ENCODE results near the gene ITGBL1.

ITGBL1 gene

DNA sequence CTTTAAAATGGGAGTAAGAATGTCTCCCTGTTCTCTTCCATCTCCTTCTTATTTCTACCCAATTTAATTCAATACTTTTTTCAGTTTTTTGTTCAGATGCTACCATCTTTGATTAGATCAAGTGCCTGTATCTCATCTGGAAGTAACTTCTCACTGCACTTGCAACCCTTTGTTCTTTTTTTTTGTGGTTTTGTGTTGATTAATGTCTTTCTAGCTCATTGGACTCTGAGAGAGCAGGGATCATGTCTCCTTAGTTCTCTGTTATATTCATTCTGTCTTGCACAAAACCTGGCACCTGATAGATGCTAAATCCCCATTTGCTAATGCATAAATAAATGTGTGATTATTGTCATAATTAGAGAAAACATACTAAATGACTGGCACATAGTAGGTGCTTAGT, 834 bp upstream of the ITGBL1 start:
- DNase-seq: no peak

DNA sequence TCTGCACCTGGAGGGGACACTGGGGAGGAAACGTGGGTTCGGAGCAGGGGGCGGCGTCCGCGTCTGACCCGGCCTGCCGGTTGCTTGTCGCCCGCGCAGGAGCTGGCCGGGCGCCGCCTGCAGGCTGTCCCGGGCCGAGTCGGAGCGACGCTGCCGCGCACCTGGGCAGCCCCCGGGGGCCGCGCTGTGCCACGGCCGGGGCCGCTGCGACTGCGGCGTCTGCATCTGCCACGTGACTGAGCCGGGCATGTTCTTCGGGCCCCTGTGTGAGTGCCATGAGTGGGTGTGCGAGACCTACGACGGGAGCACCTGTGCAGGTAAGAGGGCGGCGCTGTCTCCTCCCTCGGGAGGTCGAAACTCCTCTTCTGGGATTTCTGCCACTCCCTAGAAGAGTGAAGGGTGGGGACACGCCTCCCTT, 1.3 kb downstream of the ITGBL1 start:
- no peak for DNase-seq

DNA sequence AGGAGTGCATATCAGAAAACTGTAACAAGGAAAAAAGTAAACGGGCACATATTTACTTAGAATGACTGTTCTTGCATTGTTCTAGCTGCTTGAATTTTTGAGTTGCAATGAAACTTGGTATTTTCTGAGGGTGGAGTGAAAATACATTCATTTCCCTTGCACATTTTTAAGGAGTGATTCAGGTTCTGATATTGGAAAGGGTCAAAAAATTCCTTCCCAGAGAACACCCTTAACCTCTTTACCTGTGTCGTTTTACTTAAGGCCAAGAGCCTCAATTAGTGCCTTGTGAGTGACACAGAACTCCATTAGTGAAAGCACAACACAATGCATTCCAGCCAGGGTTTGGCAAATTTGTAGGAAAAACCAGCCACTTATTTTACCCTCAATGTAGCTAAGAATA, 2.3 kb downstream of the ITGBL1 start:
- DNase-seq: no peak

DNA sequence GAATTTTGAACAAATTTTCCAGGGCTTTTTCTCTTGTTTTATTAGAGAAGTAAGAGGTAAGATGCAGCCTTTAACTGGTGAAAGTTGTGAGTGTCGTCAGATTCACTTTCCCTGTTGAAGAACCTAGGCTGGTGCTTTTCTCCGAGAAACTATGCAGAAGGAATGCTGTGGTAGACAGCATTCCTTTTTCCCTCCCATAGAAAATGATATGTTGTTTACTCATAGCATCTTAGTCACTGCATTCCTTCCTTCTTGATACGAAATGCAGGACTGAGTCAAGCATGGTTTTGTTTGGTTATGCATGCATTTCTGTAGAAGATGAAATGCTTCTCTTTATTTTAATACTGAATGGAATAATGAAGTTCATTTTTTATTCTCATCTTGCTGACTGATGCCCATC, 3.4 kb downstream of the ITGBL1 start:
- no peak for DNase-seq

DNA sequence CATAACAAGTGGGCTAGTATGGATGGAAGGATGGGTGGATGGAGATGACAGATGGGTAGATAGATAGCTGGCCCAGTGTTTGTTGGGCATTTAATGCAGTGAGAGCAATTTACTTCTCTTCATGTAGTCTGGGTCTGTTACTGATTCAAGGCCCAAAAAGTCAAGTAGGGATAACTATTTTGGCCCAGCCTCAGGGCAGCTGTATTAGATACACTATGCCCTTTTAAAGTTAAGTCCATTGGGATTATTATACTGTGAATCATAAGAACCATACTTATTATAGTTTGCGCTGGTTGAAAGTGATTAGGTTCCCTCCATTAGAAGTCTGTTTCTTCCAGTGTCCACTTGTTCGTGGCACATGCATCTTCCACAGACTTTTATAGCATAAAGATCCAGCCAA, 4.7 kb downstream of the ITGBL1 start:
- no peak for DNase-seq

DNA sequence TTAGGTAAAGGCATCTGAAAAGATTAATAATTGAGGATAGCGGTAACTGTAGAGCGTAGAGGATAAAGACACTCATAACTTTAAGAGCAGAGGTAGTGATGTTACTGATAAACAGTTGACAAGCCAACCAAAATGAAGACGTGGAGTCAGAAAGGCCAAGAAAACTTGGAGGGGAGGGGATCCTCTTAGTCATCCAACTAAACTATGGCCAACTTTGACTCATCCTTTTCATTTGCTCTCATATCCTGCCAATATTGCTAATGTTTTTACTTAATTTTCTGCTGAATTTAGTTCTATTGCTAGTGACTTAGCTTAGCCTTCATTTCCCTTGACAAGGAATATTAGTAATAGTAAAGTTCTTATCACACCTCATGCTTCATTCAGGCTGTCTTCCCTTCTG, 13.4 kb downstream of the ITGBL1 start:
- DNase-seq: no peak

DNA sequence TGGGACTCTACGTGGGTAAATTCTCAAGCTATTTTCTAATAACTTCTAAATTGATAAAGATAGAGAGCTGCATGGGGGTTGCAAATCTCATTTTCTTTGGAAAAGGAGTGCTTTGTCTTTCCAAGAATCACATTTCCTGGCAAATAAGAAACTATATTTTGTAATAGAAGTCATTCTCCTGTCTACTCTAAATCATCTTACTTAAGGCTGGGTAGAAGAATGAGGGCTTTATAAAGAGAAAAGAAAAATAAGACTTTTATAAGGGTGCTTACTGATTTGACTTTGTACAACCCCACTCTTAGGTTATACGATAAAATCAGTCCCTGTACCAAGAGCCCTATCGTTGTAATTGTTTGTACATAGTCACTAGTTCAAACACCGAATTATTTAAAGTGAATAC, 14.9 kb downstream of the ITGBL1 start:
- no peak for DNase-seq

DNA sequence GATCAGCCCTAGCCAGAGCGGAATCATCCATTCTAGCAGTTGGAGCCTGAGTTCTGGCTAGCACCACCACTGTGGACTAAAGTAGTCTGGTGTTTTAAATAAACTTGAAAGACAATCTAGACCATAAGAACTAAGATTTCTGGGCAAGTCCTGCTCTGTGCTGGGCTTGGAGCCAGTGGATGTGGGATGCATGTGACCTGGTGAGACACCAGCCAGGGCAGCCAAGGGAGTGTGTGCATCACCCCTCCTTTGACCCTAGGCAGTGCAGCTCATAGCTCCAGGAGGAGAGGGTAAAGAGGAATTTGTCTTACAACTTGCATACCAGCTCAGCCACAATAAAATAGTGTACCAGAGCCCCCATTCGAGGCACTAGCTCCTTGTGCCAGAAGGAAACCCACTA, 21.0 kb downstream of the ITGBL1 start:
- DNase-seq: no peak

DNA sequence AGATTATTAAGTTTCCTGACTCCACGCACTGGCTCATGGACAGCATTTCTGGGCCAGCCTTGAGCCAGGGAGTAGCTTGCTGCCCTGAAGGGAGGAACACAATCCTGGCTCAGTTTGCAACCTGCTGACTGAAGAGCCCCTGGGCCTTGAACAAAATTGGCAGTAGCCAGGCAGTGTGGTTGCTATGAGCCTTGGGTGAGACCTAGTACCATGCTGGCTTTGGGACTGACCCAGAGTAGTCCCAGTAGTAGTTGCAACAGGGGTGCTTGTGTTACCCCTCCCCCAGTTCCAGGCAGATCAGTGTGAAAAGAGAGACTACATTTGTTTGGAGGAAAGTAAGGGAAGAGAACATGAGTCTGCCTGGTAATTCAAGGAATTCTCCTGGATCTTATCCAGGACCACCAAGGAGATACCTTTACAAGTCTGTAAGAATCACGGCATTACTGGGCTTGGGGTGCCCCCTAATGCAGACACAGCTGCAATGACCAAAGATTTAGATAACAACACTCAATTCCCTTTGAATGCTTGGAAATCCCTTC, 22.0 kb downstream of the ITGBL1 start:
- no peak for DNase-seq

DNA sequence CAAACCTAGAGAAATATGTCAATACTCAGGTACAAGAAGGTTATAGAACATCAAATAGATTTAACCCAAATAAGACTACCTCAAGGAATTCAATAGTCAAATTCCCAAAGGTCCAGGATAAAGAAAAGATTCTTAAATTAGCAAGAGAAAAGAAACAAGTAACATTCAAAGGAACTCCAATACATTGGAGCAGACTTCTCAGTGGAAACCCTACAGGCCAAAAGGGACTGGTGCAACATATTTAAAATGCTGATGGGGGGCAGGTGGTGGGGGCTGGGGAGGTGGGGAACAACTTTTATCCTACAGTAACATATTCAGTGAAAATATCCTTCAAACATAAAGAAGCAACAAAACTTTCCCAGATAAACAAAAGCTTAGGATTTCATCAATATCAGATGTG, 23.1 kb downstream of the ITGBL1 start:
- no peak for DNase-seq

DNA sequence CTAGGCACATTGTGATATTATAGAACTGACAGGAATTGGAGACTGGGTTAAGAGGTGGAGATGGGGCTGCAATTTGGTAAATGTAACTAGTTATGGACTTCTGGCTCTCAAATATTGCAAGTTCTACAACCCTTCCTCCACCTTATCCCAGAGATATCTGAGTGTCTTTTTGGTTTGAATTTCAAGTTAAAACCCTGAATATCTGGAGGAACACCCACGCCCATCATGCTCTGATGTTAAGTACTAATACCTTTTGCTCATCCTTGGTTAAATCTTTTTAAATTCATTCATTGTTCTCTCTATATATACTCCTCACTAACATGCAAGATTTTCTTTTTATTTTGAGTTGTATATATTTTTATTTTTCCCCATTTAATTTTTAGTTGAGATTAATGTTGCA, 28.9 kb downstream of the ITGBL1 start:
- DNase-seq: no peak

DNA sequence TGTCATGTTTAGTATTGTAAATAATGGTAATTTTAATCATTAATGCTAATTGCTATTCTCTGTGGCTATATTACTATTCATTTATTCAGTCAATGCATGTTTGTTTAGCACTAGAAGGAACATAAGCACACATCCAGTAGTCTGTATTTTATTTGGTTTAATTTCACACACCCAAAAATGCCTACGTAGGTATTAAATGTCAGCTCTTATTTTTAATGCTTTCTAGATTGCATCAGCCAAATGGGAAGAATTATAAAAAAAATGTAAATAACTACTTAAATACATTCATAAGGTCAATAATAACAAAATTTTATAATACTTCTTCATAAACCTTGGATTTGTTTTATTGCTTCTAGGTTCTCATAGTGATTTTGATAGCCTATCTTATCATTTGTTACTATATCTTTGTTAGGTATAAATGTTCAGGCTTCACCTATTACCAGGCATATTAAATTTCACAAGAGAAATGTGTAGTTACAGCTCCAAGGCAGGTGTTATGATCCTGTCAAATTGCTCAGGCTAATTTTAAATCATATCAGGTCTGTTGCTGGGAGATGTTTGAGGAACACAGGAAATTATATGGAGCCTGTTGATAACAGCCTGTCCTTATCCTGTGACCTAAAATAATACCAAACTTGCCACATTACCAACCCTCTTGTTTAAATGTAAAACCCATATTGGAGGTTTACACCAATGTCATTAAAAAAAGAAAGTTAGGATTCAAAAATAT, 34.4 kb downstream of the ITGBL1 start:
- no peak for DNase-seq

DNA sequence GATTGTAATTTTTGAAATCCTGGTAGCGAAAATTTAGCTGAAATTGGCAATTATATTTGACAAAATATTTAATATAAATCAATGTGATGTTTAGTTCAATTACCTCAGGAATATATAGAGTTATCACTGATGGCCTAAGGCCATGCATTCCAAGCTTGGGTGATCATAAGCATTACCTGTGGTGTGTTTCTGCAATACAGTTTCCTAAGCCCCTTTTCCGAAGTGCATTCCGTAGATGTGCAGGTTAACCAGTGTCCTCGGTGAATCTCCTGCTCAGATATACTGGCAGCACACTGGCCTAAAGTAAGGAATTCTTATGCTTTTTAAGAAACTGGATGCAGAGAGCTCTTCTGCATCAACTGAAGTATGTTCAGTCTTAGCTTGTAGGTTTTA, 35.0 kb downstream of the ITGBL1 start:
- no peak for DNase-seq

DNA sequence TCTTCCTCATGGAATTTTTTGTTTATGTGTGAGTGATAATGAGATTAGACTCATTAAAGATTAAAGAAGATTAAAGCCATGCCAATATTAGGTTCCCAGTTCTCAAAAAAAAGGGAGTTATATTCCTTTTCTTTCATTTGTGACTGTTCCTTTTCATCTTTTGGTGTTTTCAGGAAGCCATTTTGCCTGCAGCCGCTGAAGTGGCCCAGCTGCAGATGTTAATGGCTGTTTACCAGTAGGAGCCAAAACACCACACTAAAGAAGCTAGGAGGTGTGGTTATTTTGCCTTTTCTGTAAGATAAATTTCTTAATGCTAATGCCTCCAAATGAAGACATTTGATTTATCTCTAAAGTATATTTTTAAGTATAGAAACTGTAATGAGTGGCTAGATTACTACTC, 36.3 kb downstream of the ITGBL1 start:
- no peak for DNase-seq

DNA sequence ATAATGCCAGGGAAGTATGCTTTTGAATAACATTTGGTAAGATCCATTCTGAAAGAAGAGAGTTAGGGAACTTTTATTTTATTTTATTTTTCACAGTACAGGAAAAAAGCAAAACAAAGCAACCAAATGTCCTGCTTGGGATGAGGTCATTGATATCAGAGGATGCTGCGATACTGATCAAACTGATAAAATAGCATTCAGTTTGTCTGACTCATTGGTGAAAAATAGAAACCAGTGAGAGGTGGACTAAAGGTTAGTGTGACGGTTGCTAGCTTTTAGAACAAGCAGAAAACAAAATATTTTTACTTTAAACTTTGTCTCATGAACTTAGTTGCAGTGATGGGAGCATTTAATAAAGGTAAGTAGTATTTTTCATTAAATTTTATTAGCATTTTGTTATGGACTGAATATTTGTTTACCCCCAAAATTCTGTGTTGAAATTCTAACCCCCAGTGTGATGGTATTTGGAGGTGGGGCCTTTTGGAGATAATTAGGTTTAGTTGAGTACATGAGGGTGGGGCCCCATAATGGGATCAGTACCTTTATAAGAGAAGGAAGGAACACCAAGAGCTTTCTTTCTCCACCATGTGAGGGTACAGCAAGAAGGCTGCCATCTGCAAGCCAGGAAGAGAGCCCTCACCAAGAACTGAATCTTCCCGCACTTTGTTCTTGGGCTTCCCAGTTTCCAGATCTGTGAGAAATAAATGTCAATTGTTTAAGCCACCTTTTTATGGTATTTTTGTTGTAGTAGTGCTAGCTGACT, 37.3 kb downstream of the ITGBL1 start:
- no peak for DNase-seq

DNA sequence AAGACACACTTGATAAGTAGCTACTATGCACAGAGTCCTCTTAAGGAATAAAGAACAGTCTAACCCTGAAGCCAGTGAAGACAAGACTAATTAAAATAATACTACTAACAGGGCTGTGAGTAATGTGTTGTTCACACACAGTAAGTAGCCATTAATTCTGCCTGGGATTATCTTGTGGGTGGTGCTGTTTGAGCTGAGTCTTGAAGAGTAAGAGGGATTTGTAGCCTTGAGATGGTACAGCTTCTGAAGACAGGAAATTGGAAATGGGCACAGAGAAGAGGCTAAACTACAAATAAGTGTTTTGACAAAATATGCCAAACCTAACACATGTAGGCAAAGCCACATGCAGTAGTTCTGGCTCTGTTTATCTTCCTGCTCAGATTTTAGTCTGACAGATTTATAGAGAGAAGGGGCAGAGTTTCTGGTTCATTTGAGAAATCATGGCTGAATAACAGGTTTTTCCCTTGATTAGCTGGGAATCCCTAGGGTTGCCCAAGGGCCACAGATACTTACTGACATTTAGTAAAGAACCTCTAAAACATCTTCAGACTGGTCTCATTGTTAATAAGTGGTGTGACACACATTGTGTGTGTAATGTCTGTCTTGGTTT, 38.0 kb downstream of the ITGBL1 start:
- no peak for DNase-seq

DNA sequence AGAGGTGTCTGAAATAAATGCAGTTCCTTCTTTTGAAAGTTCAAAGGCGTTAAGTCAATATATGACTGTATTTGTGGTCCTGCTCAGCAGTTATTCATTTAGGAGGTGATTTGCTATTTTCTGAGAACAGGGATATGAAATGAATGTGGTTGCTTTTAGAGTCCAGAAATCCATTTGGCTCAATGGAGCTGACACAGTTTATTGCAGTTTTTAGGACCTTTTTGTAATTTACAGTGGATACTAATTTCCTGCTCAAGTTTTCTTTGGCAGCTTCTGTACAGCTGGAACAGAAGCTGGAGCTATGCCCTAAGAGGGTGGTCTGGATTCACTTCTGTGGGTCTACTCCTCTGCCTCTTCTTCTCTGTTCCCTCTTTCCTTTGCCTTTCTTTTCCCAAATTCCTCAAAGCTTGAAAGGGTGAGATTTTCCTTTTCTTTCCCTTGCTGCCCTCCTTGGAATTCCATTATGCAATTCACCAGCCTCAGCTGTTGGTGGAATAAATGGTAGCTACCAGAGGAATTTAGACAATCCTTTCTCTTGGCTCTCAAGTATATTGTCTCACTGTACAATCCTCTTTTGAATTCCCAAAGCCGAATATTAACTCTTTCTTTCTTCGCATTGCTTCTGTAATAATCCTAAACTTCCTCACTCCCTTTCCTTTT, 39.9 kb downstream of the ITGBL1 start:
- DNase-seq: no peak

DNA sequence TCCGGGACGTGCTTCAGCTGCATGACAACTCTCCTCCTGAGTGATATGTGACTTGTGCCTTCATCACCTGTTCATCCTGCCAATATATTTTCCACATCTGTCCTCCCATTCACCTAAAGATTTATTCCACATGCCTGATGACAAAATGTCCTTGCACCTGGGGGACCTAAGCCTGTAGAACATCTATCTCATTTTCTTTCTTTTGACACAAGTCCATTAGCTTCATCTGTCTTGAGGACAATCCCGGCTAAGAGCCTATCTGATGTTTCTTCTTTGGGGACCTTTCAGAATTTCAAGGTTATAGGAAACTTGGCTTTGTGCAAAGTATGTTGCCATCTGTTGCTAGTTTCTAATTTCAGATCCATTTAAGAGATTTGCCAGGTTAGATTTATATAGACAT, 41.1 kb downstream of the ITGBL1 start:
- no peak for DNase-seq

DNA sequence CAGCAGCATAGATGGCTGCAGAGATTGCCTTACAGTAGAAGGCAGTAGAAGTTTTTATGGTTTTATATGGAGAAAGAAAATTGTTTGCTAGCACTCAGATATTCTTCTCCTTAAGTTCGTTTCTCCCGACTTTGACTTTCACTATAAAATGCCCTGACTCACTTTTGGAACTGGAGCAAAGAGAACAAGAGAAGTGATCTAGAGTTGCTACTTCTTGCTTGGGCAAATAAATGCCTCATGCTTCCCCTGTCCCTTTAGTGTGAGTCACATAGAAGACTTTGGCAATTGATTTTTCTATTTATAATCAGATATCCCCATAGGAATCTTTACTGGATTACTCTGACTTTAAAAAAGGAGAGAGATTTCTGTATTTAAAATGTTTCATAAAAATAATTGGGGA, 46.9 kb downstream of the ITGBL1 start:
- no peak for DNase-seq

DNA sequence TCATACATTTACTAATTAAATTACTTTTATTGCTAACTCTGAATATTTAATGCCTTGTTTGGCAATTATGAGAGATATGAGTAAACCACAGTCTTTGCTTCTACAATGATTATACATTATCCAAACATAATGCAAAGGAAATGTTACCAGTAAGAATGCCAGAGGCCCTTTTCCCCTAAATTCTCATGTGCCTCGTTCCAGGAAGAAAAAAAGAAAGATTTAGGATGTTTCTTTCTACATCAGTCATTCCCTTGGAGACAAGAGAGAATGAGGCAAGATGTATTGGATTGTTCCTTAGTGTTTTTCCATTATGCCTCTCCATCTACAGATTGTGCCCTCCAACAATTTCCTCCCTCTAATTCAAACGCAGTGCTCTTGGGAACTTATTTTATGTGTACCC, 50.1 kb downstream of the ITGBL1 start:
- no peak for DNase-seq

DNA sequence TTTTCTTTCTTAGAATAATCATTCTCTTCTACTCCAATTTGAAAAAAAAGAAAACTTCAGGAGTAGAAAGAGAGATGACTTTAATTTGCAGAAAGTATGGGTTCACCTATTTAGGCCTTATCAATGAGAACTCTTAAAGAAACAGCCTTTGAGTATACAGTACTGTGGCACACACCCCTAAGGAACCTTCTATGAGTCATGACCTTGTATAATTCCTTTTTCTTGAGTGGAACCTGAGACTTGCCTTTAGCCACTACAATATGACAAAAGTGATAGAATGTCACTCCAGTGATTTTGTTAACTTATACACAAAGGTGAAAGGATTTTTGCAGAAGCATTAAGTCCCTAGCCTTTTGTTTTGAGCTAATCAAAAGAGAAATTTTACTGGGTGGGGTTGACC, 58.7 kb downstream of the ITGBL1 start:
- DNase-seq: no peak

DNA sequence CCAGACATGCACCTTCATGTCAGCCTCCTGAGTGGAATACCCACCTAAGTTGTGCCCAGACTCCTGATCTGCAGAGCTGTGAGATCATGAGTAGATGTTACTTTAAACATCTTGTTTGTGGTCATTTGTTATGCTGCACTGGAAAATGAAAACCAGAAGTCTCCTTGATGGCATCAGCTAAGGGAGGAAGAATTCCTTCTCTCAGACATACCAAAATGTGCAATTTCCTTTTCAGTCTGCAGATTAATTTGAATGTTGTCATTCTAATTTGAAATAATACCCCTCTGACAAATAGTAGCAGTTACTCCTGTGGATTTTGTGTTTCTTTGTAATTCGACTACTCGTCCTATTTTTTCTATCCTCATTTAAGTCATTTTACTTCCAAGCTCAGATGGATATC, 59.3 kb downstream of the ITGBL1 start:
- no peak for DNase-seq

DNA sequence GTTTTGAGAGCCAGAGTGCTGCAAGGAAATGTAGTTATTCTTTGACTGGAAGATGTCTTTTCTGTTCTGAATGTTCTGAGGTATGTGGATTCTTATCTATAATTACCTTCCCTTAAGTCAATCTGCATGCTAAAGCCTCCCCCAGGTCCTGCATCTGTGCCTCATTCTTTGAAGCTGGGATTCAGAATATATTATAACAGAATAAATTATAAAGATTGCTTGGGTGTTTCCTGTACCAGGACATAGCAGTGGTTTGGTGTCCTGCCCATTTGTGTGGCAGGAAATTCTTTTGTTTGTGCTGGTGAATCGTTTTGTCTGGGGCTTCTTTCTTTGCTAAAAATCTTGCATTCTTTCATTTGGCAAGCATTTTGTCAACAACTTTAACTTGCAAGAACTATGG, 60.2 kb downstream of the ITGBL1 start:
- no peak for DNase-seq

DNA sequence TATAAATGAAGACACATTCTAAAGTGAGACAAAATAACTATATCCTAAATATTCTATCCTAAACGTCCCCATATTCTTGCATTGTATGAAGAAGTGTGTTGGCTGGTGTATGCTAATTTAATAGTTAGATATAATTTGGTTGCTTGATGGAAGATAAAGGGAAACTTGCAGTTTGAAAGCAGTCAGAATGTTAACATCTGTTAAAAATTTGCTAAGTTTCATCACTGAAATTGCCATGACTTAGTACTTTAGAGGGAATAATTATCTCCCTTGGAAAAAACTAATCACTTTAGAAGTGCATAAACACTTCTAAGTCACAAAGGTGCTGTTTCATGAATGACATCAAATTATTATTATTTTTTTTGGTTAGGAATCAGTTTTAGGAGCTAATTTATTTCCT, 61.6 kb downstream of the ITGBL1 start:
- no peak for DNase-seq
